22Rv1 (cell line): Measurements from ENCODE around the gene DUSP16.

ENCODE experiments used
- H3K27ac ChIP-seq: fragments of 450-650 bp; 2 replicates; pipeline ENCODE4 v1.5.1; 2017
- CTCF ChIP-seq: fragments of 450-650 bp; IDR thresholded peaks from 2 replicates; pipeline ENCODE4 v1.5.1; 2017; ENCODE audit warnings: mild to moderate bottlenecking
- ZFX ChIP-seq: fragments of 450-650 bp; IDR thresholded peaks from 2 replicates; pipeline ENCODE4 v1.6.1; 2017; ENCODE audit warnings: antibody characterized with exemption, borderline replicate concordance

DUSP16 gene

GRCh38 chr12:12551115-12551514 is 11.5 kb downstream of the DUSP16 start:
- H3K27ac ChIP-seq = no peak overlapping the region

GRCh38 chr12:12550277-12550676 is 12.4 kb downstream of the DUSP16 start:
- TF ChIP-seq CTCF (no peak), ZFX (no peak)
- H3K27ac ChIP-seq = no peak overlapping the region

More at GRCh38 chr12:12551115-12551514, 11.5 kb downstream of the DUSP16 start:
- TF ChIP-seq CTCF (no peak), ZFX (no peak)

- no peak overlapping the region for H3K27ac ChIP-seq
- TF ChIP-seq CTCF (no peak), ZFX (no peak)
Observed at GRCh38 chr12:12549426-12549825, 13.2 kb downstream of the DUSP16 start.

GRCh38 chr12:12548713-12549112 is 13.9 kb downstream of the DUSP16 start:
- H3K27ac ChIP-seq = no peak overlapping the region
- TF ChIP-seq CTCF = no peak
- TF ChIP-seq ZFX = no peak

- no peak overlapping the region for H3K27ac ChIP-seq
Observed at GRCh38 chr12:12546314-12546772, 16.3 kb downstream of the DUSP16 start.

GRCh38 chr12:12543959-12544358 is 18.7 kb downstream of the DUSP16 start:
- no peak for TF ChIP-seq CTCF
- no peak for TF ChIP-seq ZFX
- no peak overlapping the region; the same call in 1 of the 2 replicates for H3K27ac ChIP-seq

More at GRCh38 chr12:12546314-12546772, 16.3 kb downstream of the DUSP16 start:
- TF ChIP-seq CTCF = no peak
- TF ChIP-seq ZFX = no peak

- no peak overlapping the region; the same call in 1 of the 2 replicates for H3K27ac ChIP-seq
- no peak for TF ChIP-seq ZFX
- no peak for TF ChIP-seq CTCF
Observed at GRCh38 chr12:12542964-12543363, 19.7 kb downstream of the DUSP16 start.
